Endometrial microvascular endothelial cells (primary cell): ENCODE data around the gene RGS10. TPM values are rescaled to one million over a fixed set of nuclear protein-coding genes. Genes with fewer than 3 reads are reported as not detected.

ENCODE experiments used
- in situ Hi-C: cut with HindIII; loops from 2 replicates; pipeline ENCODE4 v1.10.0; 2017; ENCODE audit warnings: low sequenced_read_pairs, low pct_unique_long_range_greater_than_20kb; ENCODE audit errors: inconsistent ontology term
- total RNA-seq: library from RNA; depleted of rRNA; stranded (reverse); fragments of >200 nt; gene quantifications from one replicate; pipeline ENCODE4 v1.2.3, GENCODE V29; 2015; ENCODE audit errors: inconsistent ontology term

RGS10 gene
- total RNA-seq, 1 donor from 2014 or later = 41.3 TPM

DNA sequence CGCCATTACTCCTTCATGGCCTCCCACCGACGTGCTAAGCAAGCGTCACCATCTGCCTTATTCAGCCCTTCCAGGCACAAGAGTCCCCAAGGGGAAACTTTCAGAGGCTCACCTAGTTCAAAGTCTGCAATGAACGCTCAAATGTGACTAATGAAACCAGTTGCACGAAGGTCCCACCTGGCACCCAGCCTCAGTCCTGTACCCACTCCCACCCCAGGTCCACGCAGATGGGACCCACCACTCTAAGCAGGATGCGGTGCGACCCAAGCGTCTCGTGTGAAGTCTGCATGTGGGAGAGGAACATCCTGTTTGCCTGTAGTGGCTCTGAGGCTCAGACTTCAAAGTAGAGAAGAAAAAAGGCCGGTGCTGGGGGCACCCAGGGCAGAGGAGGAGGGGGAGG, 40.3 kb downstream of the RGS10 start:
- in situ Hi-C loops = no loop called here

DNA sequence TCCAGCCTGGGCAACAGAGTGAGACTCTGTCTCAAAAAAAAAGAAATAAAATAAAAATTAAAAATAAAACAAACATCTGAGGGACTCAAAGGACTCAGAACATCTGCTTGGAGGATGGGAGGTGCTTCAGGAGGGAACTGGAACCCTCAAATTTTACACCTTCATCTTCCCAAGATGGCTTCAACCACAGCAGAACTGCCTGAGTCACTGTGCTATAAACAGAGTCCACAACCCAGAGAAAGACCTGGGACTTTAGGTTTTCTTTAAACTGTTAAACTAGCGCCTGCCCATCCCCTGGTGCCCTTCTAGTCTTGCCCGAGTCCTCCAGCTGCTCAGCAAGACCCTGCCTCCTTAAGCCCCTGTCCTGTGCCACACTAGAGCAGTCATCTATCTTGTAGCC, 40.8 kb downstream of the RGS10 start:
- in situ Hi-C loops = no loop called here

DNA sequence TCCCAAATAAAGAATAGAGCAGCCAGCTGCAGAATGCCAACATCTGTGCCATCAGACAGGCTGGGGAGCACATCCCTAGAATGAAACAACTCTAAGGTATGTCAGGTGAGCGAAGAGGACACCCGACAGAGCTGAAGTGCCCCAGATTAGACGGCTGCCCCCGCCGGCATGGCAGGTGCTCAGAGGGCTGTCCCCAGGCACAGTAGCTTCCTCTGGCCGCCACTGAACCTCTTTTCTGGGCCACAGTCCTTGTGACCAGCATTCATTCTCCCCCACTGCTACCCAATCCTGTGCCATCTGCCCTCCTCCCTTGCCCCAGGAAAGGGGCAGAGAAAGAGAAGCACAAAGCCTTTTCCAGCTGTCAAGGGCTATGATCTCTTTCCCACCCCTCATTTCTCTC, 41.7 kb downstream of the RGS10 start:
- in situ Hi-C loops = no loop called here

GRCh38 chr10:119500123-119500795, 42.3 kb downstream of the RGS10 start:
- in situ Hi-C loops = no loop called here

DNA sequence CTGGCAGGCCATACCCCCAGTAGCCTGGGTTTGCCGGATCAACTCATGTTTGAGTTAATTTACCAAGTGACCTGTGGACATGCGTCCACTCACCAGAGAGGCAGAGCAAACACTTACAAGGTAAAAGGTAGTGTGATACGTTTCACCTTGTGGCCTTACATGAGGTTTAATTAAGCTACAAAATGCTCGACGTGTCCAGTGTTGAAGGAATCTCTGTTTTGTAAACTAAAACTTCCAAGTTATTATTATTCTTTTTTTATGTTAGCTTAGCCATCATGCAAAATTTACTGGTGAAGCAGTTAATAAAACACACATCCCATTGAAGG, 42.9 kb downstream of the RGS10 start:
- in situ Hi-C loops = no loop called here

GRCh38 chr10:119498889-119499676, 43.4 kb downstream of the RGS10 start:
- in situ Hi-C loops = no loop called here

GRCh38 chr10:119497243-119497642, 45.3 kb downstream of the RGS10 start:
- in situ Hi-C loops = no loop called here

DNA sequence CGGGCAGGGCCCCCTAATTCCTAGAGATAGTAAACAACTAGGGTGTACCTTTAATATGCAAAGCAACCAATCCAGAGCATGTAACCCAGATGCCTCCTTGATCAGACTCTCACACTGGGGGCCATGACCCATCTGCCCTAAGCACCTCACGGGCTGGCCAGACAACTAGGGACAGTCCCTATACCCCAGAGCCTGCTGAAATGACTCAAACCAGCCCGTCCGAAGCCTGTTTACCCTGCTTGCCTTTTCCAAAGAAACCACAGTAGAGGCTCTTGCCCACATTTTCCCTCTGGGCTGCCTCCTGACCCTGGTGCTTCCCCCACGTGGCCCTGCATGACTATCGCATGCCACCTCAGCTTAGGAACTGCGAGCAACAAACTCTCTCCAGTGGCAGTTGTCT, 46.2 kb downstream of the RGS10 start:
- in situ Hi-C loops = no loop called here

- in situ Hi-C loops = no loop called here
These were observed 47.0 kb downstream of the RGS10 start for GRCh38 chr10:119495545-119495944.

DNA sequence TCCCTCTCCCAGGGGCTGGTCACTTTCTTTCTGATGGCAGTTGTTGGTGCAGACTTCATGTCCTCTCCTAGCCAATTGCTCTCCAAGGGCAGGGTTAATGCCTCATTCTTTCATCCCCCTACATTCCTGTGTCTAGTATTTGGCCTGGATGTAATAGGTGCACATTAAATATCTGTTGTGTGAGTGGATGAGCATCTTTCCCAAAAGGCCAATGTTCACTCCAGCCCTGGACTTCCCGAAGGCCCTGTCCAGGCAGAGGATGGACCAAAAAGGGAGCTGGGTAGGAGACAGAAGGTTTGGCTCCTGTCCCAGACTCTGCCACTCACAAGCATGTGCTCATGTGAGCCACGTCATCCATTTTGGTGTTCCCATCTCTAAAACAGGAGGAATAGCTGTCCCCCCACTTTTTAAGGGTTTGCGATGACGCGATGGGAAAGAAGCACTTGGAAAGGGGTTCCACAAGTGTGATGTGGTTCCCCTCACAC, 47.5 kb downstream of the RGS10 start:
- in situ Hi-C loops = no loop called here

- in situ Hi-C loops = no loop called here
These were observed 48.1 kb downstream of the RGS10 start for GRCh38 chr10:119494236-119495020.

- in situ Hi-C loops = no loop called here
These were observed 49.4 kb downstream of the RGS10 start for GRCh38 chr10:119493155-119493554.

- in situ Hi-C loops = no loop called here
These were observed 50.4 kb downstream of the RGS10 start for GRCh38 chr10:119491966-119492757.

DNA sequence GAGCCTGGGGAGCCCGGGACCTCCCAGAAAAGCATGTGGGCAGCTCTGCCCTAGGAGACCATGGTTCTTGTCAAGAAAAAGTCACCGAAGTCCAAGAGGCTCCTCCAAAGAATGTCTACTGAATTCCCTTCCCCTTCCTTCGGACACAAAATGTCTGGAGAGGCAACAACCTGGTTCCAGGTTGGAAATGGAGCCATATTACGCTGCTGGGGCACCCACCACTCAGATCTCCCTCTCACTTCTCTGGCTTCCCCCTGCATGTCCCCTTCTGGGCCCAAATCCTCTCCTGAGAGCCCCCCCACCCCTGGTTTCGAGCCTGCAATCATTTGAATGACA, 52.6 kb downstream of the RGS10 start:
- in situ Hi-C loops = no loop called here

- in situ Hi-C loops = no loop called here
These were observed 53.8 kb downstream of the RGS10 start for GRCh38 chr10:119488675-119489074.

GRCh38 chr10:119483839-119484238, 58.7 kb downstream of the RGS10 start:
- in situ Hi-C loops = no loop called here

GRCh38 chr10:119483001-119483400, 59.5 kb downstream of the RGS10 start:
- in situ Hi-C loops = no loop called here

GRCh38 chr10:119481781-119482426, 60.6 kb downstream of the RGS10 start:
- in situ Hi-C loops = no loop called here

DNA sequence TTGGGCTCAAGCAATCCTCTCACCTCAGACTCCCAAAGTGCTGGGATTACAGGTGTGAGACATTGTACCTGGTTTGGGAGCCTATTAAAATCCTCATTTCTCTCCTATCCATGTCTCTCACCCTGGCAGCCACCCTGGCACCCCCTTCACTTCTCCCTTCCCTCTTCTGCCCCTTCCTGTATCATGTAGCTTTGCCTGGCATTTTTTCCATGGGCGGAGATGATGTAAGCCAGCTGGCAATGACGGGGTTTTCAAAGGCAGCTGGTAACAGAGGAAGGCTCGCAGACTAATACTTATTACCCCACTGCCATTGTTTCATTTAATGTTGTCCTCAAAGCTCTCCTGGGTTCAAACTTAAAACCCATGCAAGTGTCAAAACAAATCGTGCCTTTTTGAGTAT, 61.9 kb downstream of the RGS10 start:
- in situ Hi-C loops = no loop called here
